HUES6 (cell line): Measurements from ENCODE around the gene C17orf50.

Experiments used
- H3K27ac ChIP-seq: 2 replicates; pipeline ENCODE4 v1.7.0; 2013; ENCODE audit warnings: low read depth, mild to moderate bottlenecking, low read length, inconsistent platforms
- H3K27me3 ChIP-seq: 2 replicates; pipeline ENCODE4 v1.6.1; 2013; ENCODE audit warnings: low read length; ENCODE audit not compliant: control insufficient read depth, insufficient read depth
- H3K36me3 ChIP-seq: 2 replicates; pipeline ENCODE4 v1.6.1; 2013; ENCODE audit warnings: low read length; ENCODE audit not compliant: control insufficient read depth, insufficient read depth
- H3K4me1 ChIP-seq: 2 replicates; pipeline ENCODE4 v1.6.1; 2013; ENCODE audit warnings: low read length; ENCODE audit not compliant: control insufficient read depth, insufficient read depth
- H3K4me3 ChIP-seq: 2 replicates; pipeline ENCODE4 v1.5.1; 2013; ENCODE audit warnings: low read depth, low read length
- H3K9ac ChIP-seq: one replicate; pipeline ENCODE4 v1.6.1; 2013; ENCODE audit warnings: mild to moderate bottlenecking, low read length
- H3K9me3 ChIP-seq: 2 replicates; pipeline ENCODE4 v1.6.1; 2013; ENCODE audit warnings: low read depth, low read length; ENCODE audit not compliant: control insufficient read depth, insufficient read depth

C17orf50 gene

DNA sequence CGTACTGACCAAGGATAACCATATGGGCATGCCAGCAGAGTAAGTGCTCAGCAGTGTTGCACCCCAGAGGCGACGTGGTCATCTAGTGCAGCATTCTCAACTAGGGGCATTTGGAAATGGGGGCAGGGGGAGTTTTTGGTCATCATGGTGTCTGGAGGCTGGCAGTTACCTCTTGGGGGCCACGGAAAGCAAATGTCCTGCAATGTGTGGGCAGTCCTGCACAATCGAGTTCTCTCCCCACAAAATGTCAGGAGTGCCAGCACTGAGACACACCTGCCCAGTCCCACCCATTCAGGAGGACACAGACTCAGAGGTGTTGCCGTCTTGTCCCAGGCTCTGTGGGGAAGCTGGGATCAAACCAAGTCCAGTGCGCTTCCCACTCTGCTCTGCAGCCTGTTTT lies 26.3 kb upstream of the C17orf50 start:
- Histone ChIP-seq H3K27ac (no peak overlapping the region), H3K9ac (no peak overlapping the region), H3K9me3 (no peaks in the 10 kb centered on the region), H3K4me1 (peaks cover 25% of the 10 kb centered on the region), H3K27me3 (peaks cover 27% of the 10 kb centered on the region), H3K36me3 (no peaks in the 10 kb centered on the region), H3K4me3 (no peak overlapping the region)

DNA sequence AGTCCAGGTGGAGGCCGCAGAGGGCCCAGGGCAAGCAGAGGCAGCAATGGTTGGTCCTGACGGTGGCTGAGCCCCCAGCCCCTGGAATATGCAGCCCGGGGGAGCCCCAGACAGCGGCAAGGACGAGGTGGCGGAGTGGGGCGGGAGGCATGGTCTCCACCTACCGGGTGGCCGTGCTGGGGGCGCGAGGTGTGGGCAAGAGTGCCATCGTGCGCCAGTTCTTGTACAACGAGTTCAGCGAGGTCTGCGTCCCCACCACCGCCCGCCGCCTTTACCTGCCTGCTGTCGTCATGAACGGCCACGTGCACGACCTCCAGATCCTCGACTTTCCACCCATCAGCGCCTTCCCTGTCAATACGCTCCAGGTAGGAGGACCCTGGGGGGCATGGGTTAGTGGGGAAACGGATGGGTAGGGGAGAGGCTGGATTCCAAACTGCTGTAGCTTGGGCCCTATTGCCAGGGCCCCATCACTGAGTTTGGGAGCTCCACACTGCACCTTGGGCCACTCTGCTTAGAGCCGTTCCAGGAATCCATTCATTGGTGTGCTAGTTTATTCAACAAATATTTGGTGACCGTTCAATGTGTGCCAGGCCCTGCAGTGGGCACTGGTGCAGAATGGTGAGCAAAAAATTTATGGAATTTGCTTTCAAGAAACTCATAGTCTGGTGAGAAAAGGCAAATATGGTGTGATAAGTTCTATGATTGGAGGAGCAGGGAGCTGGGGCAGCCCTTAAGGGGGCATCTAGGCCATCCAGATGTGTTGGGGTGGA lies 25.5 kb upstream of the C17orf50 start:
- Histone ChIP-seq H3K4me3 (no peak overlapping the region), H3K9me3 (no peaks in the 10 kb centered on the region), H3K27ac (no peak overlapping the region), H3K36me3 (no peaks in the 10 kb centered on the region), H3K4me1 (peaks cover 18% of the 10 kb centered on the region), H3K27me3 (peaks cover 35% of the 10 kb centered on the region), H3K9ac (no peak overlapping the region)

DNA sequence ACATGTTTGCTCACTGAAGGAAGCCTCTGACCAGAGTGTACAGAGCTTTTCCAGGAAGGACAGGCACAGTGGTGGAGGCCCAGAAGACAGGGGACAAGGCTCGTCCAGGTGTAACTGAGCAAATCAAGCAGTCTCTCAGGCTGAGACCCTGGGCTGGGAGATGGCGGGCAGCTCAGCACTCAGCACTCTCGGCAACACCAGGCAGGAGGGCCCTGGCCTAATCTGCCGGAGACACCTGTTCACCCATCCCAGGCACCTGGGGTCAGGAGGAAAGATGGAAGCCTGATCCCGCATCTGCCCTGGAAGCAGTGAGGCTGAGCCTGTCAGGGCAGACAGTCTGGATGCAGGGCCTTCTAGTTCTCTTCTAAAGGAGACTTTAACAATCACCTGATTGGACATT lies 24.5 kb upstream of the C17orf50 start:
- Histone ChIP-seq H3K27ac (no peak overlapping the region), H3K9me3 (no peaks in the 10 kb centered on the region), H3K9ac (no peak overlapping the region), H3K27me3 (peaks cover 40% of the 10 kb centered on the region), H3K4me1 (peaks cover 8% of the 10 kb centered on the region), H3K4me3 (no peak overlapping the region), H3K36me3 (no peaks in the 10 kb centered on the region)

DNA sequence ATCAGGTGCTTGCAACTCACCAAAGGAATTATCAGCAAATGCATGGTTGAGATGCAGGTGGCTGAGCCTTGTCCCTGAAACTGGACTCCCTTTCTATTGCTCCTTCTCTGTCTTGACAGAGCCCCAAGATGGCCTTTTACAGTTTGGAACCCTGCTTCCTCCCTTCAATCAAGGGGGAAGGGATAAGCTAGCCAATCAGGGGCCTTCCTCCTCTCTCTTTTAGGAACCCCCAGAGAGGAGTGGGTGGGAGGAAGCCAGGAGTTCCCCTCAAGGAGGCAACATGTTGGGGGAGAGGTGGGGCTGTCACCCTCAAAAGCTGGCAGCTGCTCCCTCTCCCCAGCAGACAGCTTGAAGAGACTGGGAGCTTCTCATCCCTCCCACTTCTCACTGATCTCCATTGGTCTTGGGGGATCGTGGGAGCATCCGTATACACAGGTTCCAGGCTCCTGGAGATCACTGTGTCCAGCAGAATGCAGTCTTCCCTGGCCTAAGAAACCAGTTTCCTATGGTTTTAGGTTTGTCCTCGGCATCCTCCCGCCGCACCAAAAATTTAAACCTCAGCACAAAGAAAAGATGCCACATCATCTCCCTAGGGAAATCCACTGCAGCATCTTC lies 22.1 kb upstream of the C17orf50 start:
- Histone ChIP-seq H3K27me3 (peaks cover 56% of the 10 kb centered on the region), H3K27ac (no peak overlapping the region), H3K4me1 (0 out of 2 replicates have a peak, but pooled peaks cover 3% of the 10 kb centered on the region), H3K36me3 (no peaks in the 10 kb centered on the region), H3K4me3 (no peak overlapping the region), H3K9ac (no peak overlapping the region), H3K9me3 (no peaks in the 10 kb centered on the region)

DNA sequence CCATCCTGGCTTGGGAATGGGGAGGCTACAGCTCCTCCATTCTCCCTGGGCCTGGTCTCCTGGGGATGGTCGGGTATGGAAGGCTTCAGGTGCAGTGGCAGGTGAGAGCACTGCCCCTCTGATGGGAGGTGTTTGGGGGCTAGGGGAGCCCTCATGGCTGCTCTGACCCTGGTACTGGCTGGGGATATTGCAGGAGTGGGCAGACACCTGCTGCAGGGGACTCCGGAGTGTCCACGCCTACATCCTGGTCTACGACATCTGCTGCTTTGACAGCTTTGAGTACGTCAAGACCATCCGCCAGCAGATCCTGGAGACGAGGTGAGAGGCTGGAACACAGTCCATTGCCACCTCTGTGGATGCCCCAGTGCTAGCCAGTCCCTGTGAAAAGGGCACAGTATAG lies 20.5 kb upstream of the C17orf50 start:
- H3K4me3 ChIP-seq, result no peak overlapping the region
- no peak overlapping the region for H3K27ac ChIP-seq
- no peaks in the 10 kb centered on the region for H3K9me3 ChIP-seq
- H3K4me1 ChIP-seq, result 0 out of 2 replicates have a peak, but pooled peaks cover 3% of the 10 kb centered on the region
- H3K36me3 ChIP-seq, result no peaks in the 10 kb centered on the region
- no peak overlapping the region for H3K9ac ChIP-seq
- peaks cover 64% of the 10 kb centered on the region for H3K27me3 ChIP-seq

DNA sequence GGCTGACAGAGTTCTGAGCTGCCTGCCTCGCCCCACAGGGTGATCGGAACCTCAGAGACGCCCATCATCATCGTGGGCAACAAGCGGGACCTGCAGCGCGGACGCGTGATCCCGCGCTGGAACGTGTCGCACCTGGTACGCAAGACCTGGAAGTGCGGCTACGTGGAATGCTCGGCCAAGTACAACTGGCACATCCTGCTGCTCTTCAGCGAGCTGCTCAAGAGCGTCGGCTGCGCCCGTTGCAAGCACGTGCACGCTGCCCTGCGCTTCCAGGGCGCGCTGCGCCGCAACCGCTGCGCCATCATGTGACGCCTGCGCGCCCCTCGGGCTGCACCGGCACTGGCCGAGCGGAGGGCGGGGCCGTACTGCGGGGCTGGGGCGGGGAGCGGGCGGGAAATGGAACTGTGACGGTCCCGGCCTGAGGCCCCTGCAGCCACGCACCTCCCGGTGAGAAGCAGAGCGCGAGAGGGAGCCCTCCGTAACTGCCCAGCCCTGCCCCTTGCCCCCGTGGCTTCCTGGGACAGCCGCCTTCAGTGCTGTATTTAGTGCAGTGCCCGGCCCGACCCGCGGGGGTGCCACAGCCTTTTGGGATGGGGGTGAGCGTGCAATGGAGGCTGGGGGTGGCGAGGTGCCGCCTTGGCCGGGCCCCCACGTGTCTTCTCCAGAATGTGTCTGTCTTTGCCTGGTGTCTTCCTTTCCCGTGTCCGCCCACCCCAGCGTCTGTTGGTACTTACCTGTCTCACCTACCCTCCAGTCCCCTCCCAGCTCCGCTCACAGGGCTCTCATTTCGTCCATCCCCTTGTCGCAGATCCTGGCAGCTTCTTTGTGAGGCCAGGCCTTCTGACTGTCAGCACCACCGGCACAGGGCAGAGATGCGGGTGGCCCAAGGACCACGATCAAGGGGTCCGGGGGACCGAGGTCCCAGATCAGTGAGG lies 19.4 kb upstream of the C17orf50 start:
- Histone ChIP-seq H3K27me3 (peaks cover 64% of the 10 kb centered on the region), H3K4me1 (0 out of 2 replicates have a peak, but pooled peaks cover 3% of the 10 kb centered on the region), H3K36me3 (no peaks in the 10 kb centered on the region), H3K9me3 (no peaks in the 10 kb centered on the region), H3K4me3 (peak overlapping the region; percentile 53), H3K27ac (no peak overlapping the region), H3K9ac (no peak overlapping the region)

DNA sequence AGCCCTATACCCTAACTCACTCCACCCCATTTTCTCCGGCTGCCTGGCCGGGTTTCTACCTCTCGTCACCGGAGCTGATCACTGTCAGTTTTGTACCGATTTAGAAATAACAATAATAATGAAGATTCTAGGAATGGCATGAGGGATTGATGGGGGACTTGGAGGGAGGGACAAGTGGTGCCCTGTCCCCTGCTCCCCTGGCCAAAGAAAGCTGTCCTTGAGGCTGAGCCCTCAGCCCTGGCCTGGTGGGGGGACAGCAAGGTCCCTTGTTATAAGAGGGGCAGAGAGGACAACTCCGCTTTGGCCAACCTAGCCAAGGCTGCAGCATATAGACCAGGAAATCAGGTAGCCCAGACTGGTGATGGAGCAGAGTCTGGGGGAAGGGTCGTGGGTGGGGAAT lies 18.2 kb upstream of the C17orf50 start:
- H3K9me3 ChIP-seq, result no peaks in the 10 kb centered on the region
- 0 out of 2 replicates have a peak, but pooled peaks cover 3% of the 10 kb centered on the region for H3K4me1 ChIP-seq
- no peak overlapping the region for H3K27ac ChIP-seq
- H3K4me3 ChIP-seq, result no peak overlapping the region
- no peak overlapping the region for H3K9ac ChIP-seq
- no peaks in the 10 kb centered on the region for H3K36me3 ChIP-seq
- peaks cover 64% of the 10 kb centered on the region for H3K27me3 ChIP-seq

DNA sequence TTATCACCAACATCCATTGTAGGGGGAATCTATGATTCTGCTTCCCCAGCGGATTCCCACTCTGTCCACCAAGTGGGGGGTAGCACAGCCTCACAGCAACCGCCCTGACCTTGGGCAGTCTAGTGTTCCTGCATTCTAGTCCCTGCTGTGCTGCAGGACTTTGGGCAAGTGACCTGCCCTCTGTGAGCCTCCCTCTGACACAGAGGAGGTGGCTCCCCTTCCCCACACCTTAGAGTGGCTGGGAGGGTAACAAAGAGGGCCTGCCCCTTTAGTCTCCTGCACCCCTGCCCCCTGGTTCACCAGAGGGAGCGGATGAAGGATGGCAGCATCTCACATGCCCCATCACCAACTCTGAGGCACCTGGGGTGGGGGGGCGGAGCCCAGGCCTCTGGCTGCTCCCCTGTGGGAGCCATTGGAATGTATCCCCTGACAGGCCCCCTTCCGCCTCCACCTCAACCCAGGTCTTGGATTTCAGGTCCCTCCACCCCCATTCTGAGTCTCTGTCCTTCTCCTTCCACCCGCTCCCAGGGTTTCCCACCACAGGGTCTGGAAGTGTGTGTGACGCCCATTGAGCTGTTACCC lies 17.7 kb upstream of the C17orf50 start:
- no peaks in the 10 kb centered on the region for H3K9me3 ChIP-seq
- H3K9ac ChIP-seq, result no peak overlapping the region
- H3K27me3 ChIP-seq, result peaks cover 64% of the 10 kb centered on the region
- no peaks in the 10 kb centered on the region for H3K36me3 ChIP-seq
- no peak overlapping the region for H3K27ac ChIP-seq
- no peak overlapping the region for H3K4me3 ChIP-seq
- 0 out of 2 replicates have a peak, but pooled peaks cover 3% of the 10 kb centered on the region for H3K4me1 ChIP-seq

DNA sequence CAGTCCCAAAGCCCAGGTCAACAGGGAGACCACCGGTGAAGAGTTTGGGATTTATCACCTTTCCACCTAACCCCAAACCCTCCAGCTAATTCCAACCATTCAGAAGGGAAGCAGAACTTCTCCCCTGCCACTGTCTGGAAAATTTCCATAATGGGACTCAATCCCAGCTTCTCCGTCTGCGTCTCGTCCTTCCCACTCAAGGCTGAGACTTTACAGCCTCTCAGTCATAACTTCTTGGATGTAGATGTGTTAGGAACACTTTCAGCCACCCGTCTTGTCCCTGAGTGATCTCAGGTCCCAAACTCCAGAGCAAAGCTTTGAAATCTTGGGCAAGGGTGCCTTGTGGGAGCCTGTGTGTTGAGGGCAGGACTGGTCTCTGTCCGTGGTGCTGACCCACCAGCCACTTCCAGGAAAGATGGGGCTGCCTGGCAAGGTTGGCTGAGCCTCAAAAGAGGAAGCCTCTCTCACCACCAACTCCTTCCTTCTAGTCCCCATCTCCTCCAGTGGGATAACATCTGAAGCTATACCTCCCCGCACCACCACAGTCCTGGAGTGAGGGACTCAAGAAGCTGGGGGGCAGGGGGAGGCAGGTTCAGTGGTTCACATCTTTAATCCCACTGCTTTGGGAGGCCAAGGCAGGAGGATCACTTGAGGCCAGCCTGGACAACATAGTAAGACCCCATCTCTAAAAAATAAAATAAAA lies 16.9 kb upstream of the C17orf50 start:
- Histone ChIP-seq H3K4me3 (no peak overlapping the region), H3K9me3 (no peaks in the 10 kb centered on the region), H3K27me3 (peaks cover 64% of the 10 kb centered on the region), H3K36me3 (no peaks in the 10 kb centered on the region), H3K9ac (no peak overlapping the region), H3K4me1 (0 out of 2 replicates have a peak, but pooled peaks cover 3% of the 10 kb centered on the region), H3K27ac (no peak overlapping the region)

DNA sequence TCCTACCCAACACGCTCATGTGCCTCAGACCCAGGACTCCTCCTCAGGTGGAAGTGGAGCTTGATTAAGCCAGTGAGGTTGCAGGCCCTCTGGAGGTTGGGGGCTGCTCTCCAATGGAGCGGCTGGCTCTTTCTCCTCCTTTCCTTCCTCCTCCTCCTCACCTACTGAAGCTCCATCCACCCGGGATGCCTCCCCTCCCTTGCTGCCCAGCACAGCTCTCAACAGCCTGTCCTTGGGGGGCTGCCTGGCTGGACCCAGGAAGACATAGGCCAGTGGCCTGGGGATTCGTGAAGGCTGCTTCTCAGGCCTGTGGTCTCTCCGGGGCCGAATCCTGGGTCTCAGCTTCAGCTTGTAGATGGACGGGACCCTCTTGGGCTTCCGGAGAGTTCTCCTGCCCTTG lies 15.9 kb upstream of the C17orf50 start:
- Histone ChIP-seq H3K36me3 (no peaks in the 10 kb centered on the region), H3K27ac (no peak overlapping the region), H3K4me3 (no peak overlapping the region), H3K9me3 (no peaks in the 10 kb centered on the region), H3K4me1 (0 out of 2 replicates have a peak, but pooled peaks cover 7% of the 10 kb centered on the region), H3K9ac (no peak overlapping the region), H3K27me3 (peaks cover 64% of the 10 kb centered on the region)
